OCI-LY3 (cell line): Measurements from ENCODE around the gene NIPAL4.

Experiments
- EZH2phosphoT487 ChIP-seq: fragments of 200-600 bp; shearing (Covaris generic); IDR thresholded peaks from 2 replicates; pipeline ENCODE4 v1.6.1; 2018; ENCODE audit warnings: antibody characterized with exemption, mixed run types, low read depth
- TF ChIP-seq, protein P1 (sequence below): fragments of 200-600, 300-600 bp; sonication (generic); IDR thresholded peaks from 2 replicates; pipeline ENCODE4 v1.5.1; 2014; ENCODE audit warnings: antibody characterized with exemption, low read length, low read depth

GRCh38 chr5:157444224-157444623 is 15.8 kb upstream of the NIPAL4 start:
- TF ChIP-seq, protein P1, sequence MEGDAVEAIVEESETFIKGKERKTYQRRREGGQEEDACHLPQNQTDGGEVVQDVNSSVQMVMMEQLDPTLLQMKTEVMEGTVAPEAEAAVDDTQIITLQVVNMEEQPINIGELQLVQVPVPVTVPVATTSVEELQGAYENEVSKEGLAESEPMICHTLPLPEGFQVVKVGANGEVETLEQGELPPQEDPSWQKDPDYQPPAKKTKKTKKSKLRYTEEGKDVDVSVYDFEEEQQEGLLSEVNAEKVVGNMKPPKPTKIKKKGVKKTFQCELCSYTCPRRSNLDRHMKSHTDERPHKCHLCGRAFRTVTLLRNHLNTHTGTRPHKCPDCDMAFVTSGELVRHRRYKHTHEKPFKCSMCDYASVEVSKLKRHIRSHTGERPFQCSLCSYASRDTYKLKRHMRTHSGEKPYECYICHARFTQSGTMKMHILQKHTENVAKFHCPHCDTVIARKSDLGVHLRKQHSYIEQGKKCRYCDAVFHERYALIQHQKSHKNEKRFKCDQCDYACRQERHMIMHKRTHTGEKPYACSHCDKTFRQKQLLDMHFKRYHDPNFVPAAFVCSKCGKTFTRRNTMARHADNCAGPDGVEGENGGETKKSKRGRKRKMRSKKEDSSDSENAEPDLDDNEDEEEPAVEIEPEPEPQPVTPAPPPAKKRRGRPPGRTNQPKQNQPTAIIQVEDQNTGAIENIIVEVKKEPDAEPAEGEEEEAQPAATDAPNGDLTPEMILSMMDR: no peak
- TF ChIP-seq EZH2phosphoT487: no peak
